GM23248 (cell line): ENCODE results near the gene SLC6A4.

Experiments
- EZH2 ChIP-seq: fragments of 200-600 bp; sonication (generic); IDR thresholded peaks from 2 replicates; pipeline ENCODE4 v1.6.1; 2018; ENCODE audit warnings: antibody characterized with exemption, mild to moderate bottlenecking; ENCODE audit not compliant: insufficient read depth, poor library complexity, severe bottlenecking
- EZH2phosphoT487 ChIP-seq: fragments of 200-600 bp; sonication (generic); IDR thresholded peaks from 2 replicates; pipeline ENCODE4 v1.6.1; 2018; ENCODE audit warnings: antibody characterized with exemption, moderate library complexity, mild to moderate bottlenecking, low read depth; ENCODE audit not compliant: insufficient read depth

DNA sequence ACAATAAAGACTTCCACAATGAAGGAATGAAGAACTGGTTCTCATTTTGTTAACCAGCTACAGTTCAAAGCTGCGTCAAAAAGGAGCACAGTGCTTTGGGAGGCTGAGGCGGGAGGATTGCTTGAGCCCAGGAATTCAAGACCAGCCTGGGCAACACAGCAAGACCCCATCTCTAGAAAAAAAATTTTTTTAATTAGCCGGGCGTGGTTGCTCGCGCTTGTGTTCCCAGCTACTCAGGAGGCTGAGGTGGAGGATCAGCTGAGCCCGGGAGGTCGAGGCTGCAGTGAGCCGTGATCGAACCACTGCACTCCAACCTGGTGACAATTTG, 764 bp upstream of the SLC6A4 start:
- TF ChIP-seq EZH2 (peak; percentile 87), EZH2phosphoT487 (no peak)
